Heart right ventricle (tissue), 16 donors: Measurements from ENCODE around the gene DNASE2B. TPM values are rescaled to one million over a fixed set of nuclear protein-coding genes. Genes with fewer than 3 reads are reported as not detected.

Experiments
- ATAC-seq, 8 donors: fragments of 200-7000 bp; cut with Tn5 transposase; one replicate each; pipeline ENCODE4 v1.9.1; 2020; ENCODE audit warnings: mild to moderate bottlenecking in 8 of 8, moderate library complexity in 8 of 8, moderate number of reproducible peaks in 1 of 8
- DNase-seq, 2 donors: peaks; one replicate each; pipeline ENCODE4 v3.0.0-alpha.2; 2020
- H3K27ac ChIP-seq, 10 donors: fragments of 200-600 bp; sonication (generic) in 2 of 10; one replicate each; pipeline versions ENCODE4 v1.5.0 to v1.8.0; 2020 to 2022; ENCODE audit warnings: mild to moderate bottlenecking in 3 of 10
- H3K27me3 ChIP-seq, 7 donors: fragments of 200-600 bp; one replicate each; pipeline ENCODE4 v1.8.0; 2021 to 2022; ENCODE audit warnings: mild to moderate bottlenecking in 2 of 7
- H3K36me3 ChIP-seq, 9 donors: fragments of 200-600 bp; sonication (generic) in 1 of 9; one replicate each; pipeline versions ENCODE4 v1.5.0 to v1.8.0; 2020 to 2022; ENCODE audit warnings: mild to moderate bottlenecking in 2 of 9
- H3K4me1 ChIP-seq, 9 donors: fragments of 200-600 bp; sonication (generic) in 1 of 9; one replicate each; pipeline versions ENCODE4 v1.5.0 to v1.8.0; 2020 to 2022; ENCODE audit warnings: mild to moderate bottlenecking in 4 of 9
- H3K4me3 ChIP-seq, 10 donors: fragments of 200-600 bp; sonication (generic) in 2 of 10; one replicate each; pipeline versions ENCODE4 v1.5.0 to v1.8.0; 2020 to 2022; ENCODE audit warnings: mild to moderate bottlenecking in 7 of 10, moderate library complexity in 2 of 10
- H3K9me3 ChIP-seq, 11 donors: fragments of 200-600 bp in 10 of 11; sonication (generic) in 2 of 11; one replicate each; pipeline versions ENCODE4 v1.5.0 to v1.8.0; 2013 to 2022; ENCODE audit warnings: mild to moderate bottlenecking in 2 of 11, control low read depth in 1 of 11, moderate library complexity in 1 of 11
- CTCF ChIP-seq, 9 donors: fragments of 200-600 bp; sonication (generic) in 2 of 9; IDR thresholded peaks; one replicate each; pipeline versions ENCODE4 v1.5.0 to v1.8.0; 2021 to 2022; ENCODE audit warnings: antibody characterized with exemption in 9 of 9, mild to moderate bottlenecking in 5 of 9, moderate library complexity in 1 of 9
- WGBS, 2 donors: extraction: QIAGEN DNeasy Blood & Tissue Kit; methylation state at CpG; one replicate each; pipeline ENCODE4 v1.1.7; 2013; ENCODE audit warnings: inconsistent platforms in 1 of 2; 5-methylcytosine and 5-hydroxymethylcytosine counted together
- intact Hi-C, 10 donors: fragments of 100-400 bp; cut with DNase I; formaldehyde crosslinking; loops; one replicate each; pipeline versions ENCODE4 v1.11.1 to v1.14.2; 2022
- polyA plus RNA-seq, 2 donors: library from polyadenylated mRNA; stranded (reverse); fragments of 200-250 nt; gene quantifications; one replicate each; pipeline ENCODE4 v1.2.3, GENCODE V29; 2013
- total RNA-seq, 10 donors: library from RNA; stranded (reverse); fragmentation: NEBNext Ultra II Directional in 3 of 10; extraction: Animal tissue kit (Norgen Biotek cat#: 25700) in 3 of 10; gene quantifications; one replicate each; pipeline versions ENCODE4 v1.2.1 to v1.2.4, GENCODE V29; 2021 to 2023
- donor health status: Arrhythmogenic right ventricular cardiomyopathy.
- donor health status: ischemic (EF 13 %, LVEDD 7.1; RV severe dilation, severe dysfunction).
- donor health status: healthy with polysubstance abuse.
- donor health status: DM: no; HTN: yes; CAD: no.
- donor health status: DM: no; HTN: no; CAD: no.
- donor health status: ischemic (EF 25% LVEDD 6.9; RV normal size, moderate dysfunction).
- donor health status: ischemic (EF 25% LVEDD 5.7; RV mildly dilated, moderate dysfunction).
- donor health status: healthy.
- donor health status: DM: yes; HTN: yes; CAD: no.
- donor health status: Ischemic cardiomyopathy.
- donor health status: ischemic (EF 35%, LVEDD 5.7; RV mildly dilated, moderate dysfunction).
- donor health status: nonischemic (EF 11% LVEDD 7.7; RV severe dilation, severe dysfunction).
- donor health status: DM: yes; HTN: yes; CAD: no.
- donor health status: PGD.
- donor health status: ischemic (EF 29% LVEDD 5.4; RV normal size, mild dysfunction).
- donor health status: nonischemic (EF 23%, LVEDD 6.1; RV moderate dilation, normal function).

The DNASE2B gene
- total and polyA plus RNA-seq, 12 donors, result 0.20 TPM; not detected in 11

GRCh38 chr1:84425150-84425896 is 27.0 kb downstream of the DNASE2B start:
- Histone ChIP-seq H3K36me3 (no peaks in the 10 kb centered on the region), H3K27ac (no peak overlapping the region), H3K4me3 (no peak overlapping the region), H3K27me3 (no peaks in the 10 kb centered on the region), H3K9me3 (peaks cover 0 to 10% (median 0%) of the 10 kb centered on the region in 11 donors), H3K4me1 (no peaks in the 10 kb centered on the region)
- no peak for ATAC-seq
- 51% methylated on average over 5 of the region's 5 CpGs for WGBS, 2 donors
- TF ChIP-seq CTCF (IDR thresholded peaks at IDR 0.05), result no peak
- no peak for DNase-seq
- intact Hi-C loops, result loop anchor here in 1 of 10 donors (5.0 kb wide), 1 partner anchor 283 kb away; the partner anchor contains the start of gene PRKACB

GRCh38 chr1:84426376-84426775 is 28.1 kb downstream of the DNASE2B start:
- no peak overlapping the region for H3K4me3 ChIP-seq
- no peaks in the 10 kb centered on the region for H3K4me1 ChIP-seq
- DNase-seq (no peak), ATAC-seq (no peak)
- 89 to 94% methylated on average over 2 of the region's 2 CpGs for WGBS, 2 donors
- H3K27me3 ChIP-seq, result no peaks in the 10 kb centered on the region
- intact Hi-C loops, result loop anchor here in 1 of 10 donors (5.0 kb wide), 1 partner anchor 284 kb away; the partner anchor contains the start of gene PRKACB
- no peaks in the 10 kb centered on the region for H3K36me3 ChIP-seq
- H3K9me3 ChIP-seq, result peaks cover 0 to 12% (median 0%) of the 10 kb centered on the region in 11 donors
- TF ChIP-seq CTCF (IDR thresholded peaks at IDR 0.05), result no peak
- no peak overlapping the region for H3K27ac ChIP-seq

GRCh38 chr1:84427250-84428188 is 29.2 kb downstream of the DNASE2B start:
- whole genome bisulfite sequencing, 2 donors, result 82 to 87% methylated on average over 6 of the region's 6 CpGs
- intact Hi-C loops, result loop anchor here in 1 of 10 donors (5.0 kb wide), 1 partner anchor 285 kb away; the partner anchor contains the start of gene PRKACB
- no peak overlapping the region for H3K4me3 ChIP-seq
- no peak overlapping the region for H3K27ac ChIP-seq
- H3K27me3 ChIP-seq, result no peaks in the 10 kb centered on the region
- no peak for DNase-seq
- no peak for TF ChIP-seq CTCF (IDR thresholded peaks at IDR 0.05)
- peaks cover 0 to 12% (median 0%) of the 10 kb centered on the region in 11 donors for H3K9me3 ChIP-seq
- ATAC-seq, result no peak
- no peaks in the 10 kb centered on the region for H3K36me3 ChIP-seq
- no peaks in the 10 kb centered on the region for H3K4me1 ChIP-seq

GRCh38 chr1:84428235-84428634 is 30.0 kb downstream of the DNASE2B start:
- H3K36me3 ChIP-seq, result no peaks in the 10 kb centered on the region
- 86 to 89% methylated on average over 5 of the region's 5 CpGs for WGBS, 2 donors

More at GRCh38 chr1:84428235-84428634, 30.0 kb downstream of the DNASE2B start:
- TF ChIP-seq CTCF (IDR thresholded peaks at IDR 0.05), result no peak
- DNase-seq, result no peak
- no peaks in the 10 kb centered on the region for H3K27me3 ChIP-seq
- no peak overlapping the region for H3K27ac ChIP-seq
- no peak overlapping the region for H3K4me3 ChIP-seq
- ATAC-seq, result no peak
- H3K4me1 ChIP-seq, result peaks cover 0 to 1% (median 0%) of the 10 kb centered on the region in 9 donors
- intact Hi-C loops, result loop anchor here in 1 of 10 donors (5.0 kb wide), 1 partner anchor 286 kb away; the partner anchor contains the start of gene PRKACB
- peaks cover 0 to 12% (median 0%) of the 10 kb centered on the region in 11 donors for H3K9me3 ChIP-seq
